Esophagus squamous epithelium (tissue), 4 donors: ENCODE results near the gene DOCK3.

Experiments
- CTCF ChIP-seq, 6 experiments: fragments of 450-650 bp in 4 of 6; fragments of 200-600 bp in 2 of 6; sonication (generic) in 2 of 6; IDR thresholded peaks; one replicate each; pipeline ENCODE4 v1.5.1; 2016 to 2019; ENCODE audit warnings: antibody characterized with exemption in 6 of 6, mild to moderate bottlenecking in 4 of 6, moderate library complexity in 4 of 6
- POLR2A ChIP-seq, 4 donors: fragments of 450-650 bp; IDR thresholded peaks; one replicate each; pipeline ENCODE4 v1.6.1; 2017; ENCODE audit warnings: antibody characterized with exemption in 4 of 4, mild to moderate bottlenecking in 4 of 4, moderate library complexity in 3 of 4

- TF ChIP-seq CTCF (IDR thresholded peaks at IDR 0.05) (no peak), POLR2A (IDR thresholded peaks at IDR 0.05) (no peak)
Measured at GRCh38 chr3:50650018-50650417, 24.7 kb upstream of the DOCK3 start.
